Endodermal cell (in vitro differentiated cells): Measurements from ENCODE around the gene DHTKD1. TPM values are rescaled to one million over a fixed set of nuclear protein-coding genes. Genes with fewer than 3 reads are reported as not detected.

ENCODE experiments used
- DNase-seq: peaks from one replicate; pipeline ENCODE4 v3.0.0-alpha.2; 2017
- H3K27ac ChIP-seq: 2 replicates; pipeline ENCODE4 v1.5.1; 2013; ENCODE audit warnings: mild to moderate bottlenecking, low read depth, low read length, moderate library complexity
- H3K27me3 ChIP-seq: 2 replicates; pipeline ENCODE4 v1.6.1; 2013; ENCODE audit warnings: mild to moderate bottlenecking, low read length, moderate library complexity; ENCODE audit not compliant: insufficient read depth, control insufficient read depth, poor library complexity, severe bottlenecking
- H3K36me3 ChIP-seq: 2 replicates; pipeline ENCODE4 v1.7.0; 2013; ENCODE audit warnings: mild to moderate bottlenecking, low read length, moderate library complexity; ENCODE audit not compliant: control insufficient read depth, insufficient read depth
- H3K4me1 ChIP-seq: one replicate; pipeline ENCODE4 v1.7.0; 2013; ENCODE audit warnings: low read length; ENCODE audit not compliant: control insufficient read depth, insufficient read depth
- H3K4me3 ChIP-seq: 2 replicates; pipeline ENCODE4 v1.5.1; 2013; ENCODE audit warnings: mild to moderate bottlenecking, low read length, moderate library complexity
- H3K9ac ChIP-seq: 2 replicates; pipeline ENCODE4 v1.6.1; 2013; ENCODE audit warnings: mild to moderate bottlenecking, low read length, moderate library complexity; ENCODE audit not compliant: poor library complexity, severe bottlenecking; ENCODE audit errors: extremely low read depth
- H3K9me3 ChIP-seq: 2 replicates; pipeline ENCODE4 v1.6.1; 2013; ENCODE audit warnings: mild to moderate bottlenecking, low read length, moderate library complexity; ENCODE audit not compliant: control insufficient read depth
- H3K27ac Mint-ChIP-seq: 2 replicates; pipeline ENCODE4 v1.8.0; 2020; ENCODE audit warnings: mixed read lengths
- H3K27me3 Mint-ChIP-seq: 2 replicates; pipeline ENCODE4 v1.8.0; 2021; ENCODE audit warnings: mild to moderate bottlenecking, mixed read lengths; ENCODE audit not compliant: insufficient read depth
- H3K36me3 Mint-ChIP-seq: 2 replicates; pipeline ENCODE4 v1.8.0; 2020; ENCODE audit warnings: low read depth, mixed read lengths
- H3K4me1 Mint-ChIP-seq: 2 replicates; pipeline ENCODE4 v1.8.0; 2020; ENCODE audit warnings: mixed read lengths
- H3K4me3 Mint-ChIP-seq: 2 replicates; pipeline ENCODE4 v1.8.0; 2020; ENCODE audit warnings: mild to moderate bottlenecking, moderate library complexity, mixed read lengths
- H3K9me3 Mint-ChIP-seq: 2 replicates; pipeline ENCODE4 v1.8.0; 2020; ENCODE audit warnings: mild to moderate bottlenecking, mixed read lengths
- CTCF ChIP-seq: fragments of 200-600 bp; sonication (generic); conservative IDR thresholded peaks from 2 replicates; pipeline ENCODE4 v1.5.0; 2021; ENCODE audit warnings: antibody characterized with exemption, mild to moderate bottlenecking
- WGBS, 2 experiments: methylation state at CpG; one replicate each; pipeline versions ENCODE4 v1.1.5 to v1.1.7; 2013; ENCODE audit warnings: missing lambda C conversion rate in 2 of 2, mixed read lengths in 1 of 2; ENCODE audit not compliant: insufficient coverage in 1 of 2, insufficient read length in 1 of 2; 5-methylcytosine and 5-hydroxymethylcytosine counted together
- total RNA-seq, 2 donors: library from RNA; stranded (reverse); fragmentation: NEBNext Ultra II Directional in 1 of 2; extraction: Animal tissue kit (Norgen Biotek cat#: 25700) in 1 of 2; gene quantifications; 2 replicates in 1 of 2; 3 replicates in 1 of 2; pipeline ENCODE4 v1.2.1, GENCODE V29; 2021

The DHTKD1 gene
- total RNA-seq, 2 donors from 2014 or later, result 56.9 to 61.5 TPM

- Histone ChIP-seq H3K9ac (no peak overlapping the region), H3K4me3 (no peak overlapping the region), H3K4me1 (no peaks in the 10 kb centered on the region), H3K27me3 (no peaks in the 10 kb centered on the region), H3K9me3 (no peaks in the 10 kb centered on the region), H3K36me3 (no peaks in the 10 kb centered on the region), H3K27ac (no peak overlapping the region)
- Mint-ChIP-seq H3K4me3 (no peak overlapping the region), H3K36me3 (no peaks in the 10 kb centered on the region), H3K27ac (no peak overlapping the region), H3K4me1 (no peaks in the 10 kb centered on the region), H3K27me3 (no peaks in the 10 kb centered on the region), H3K9me3 (no peaks in the 10 kb centered on the region)
- no peak for TF ChIP-seq CTCF
- WGBS, 2 experiments, result 92 to 95% methylated on average over 6 to 8 of the region's 8 CpGs
- no peak for DNase-seq
These were observed 20.2 kb upstream of the DHTKD1 start for GRCh38 chr10:12048547-12048946.

GRCh38 chr10:12050528-12050927 is 18.2 kb upstream of the DHTKD1 start:
- no peaks in the 10 kb centered on the region for H3K36me3 ChIP-seq
- no peaks in the 10 kb centered on the region for H3K9me3 Mint-ChIP-seq
- H3K9ac ChIP-seq, result no peak overlapping the region
- H3K27ac ChIP-seq, result no peak overlapping the region
- H3K36me3 Mint-ChIP-seq, result no peaks in the 10 kb centered on the region
- H3K4me1 Mint-ChIP-seq, result no peaks in the 10 kb centered on the region
- TF ChIP-seq CTCF, result no peak
- H3K4me3 Mint-ChIP-seq, result no peak overlapping the region
- H3K27me3 Mint-ChIP-seq, result no peaks in the 10 kb centered on the region
- H3K27me3 ChIP-seq, result no peaks in the 10 kb centered on the region
- H3K4me1 ChIP-seq, result no peaks in the 10 kb centered on the region
- DNase-seq, result no peak
- H3K9me3 ChIP-seq, result no peaks in the 10 kb centered on the region
- no peak overlapping the region for H3K4me3 ChIP-seq
- H3K27ac Mint-ChIP-seq, result no peak overlapping the region

GRCh38 chr10:12051241-12051640 is 17.5 kb upstream of the DHTKD1 start:
- Mint-ChIP-seq H3K36me3 (no peaks in the 10 kb centered on the region), H3K4me3 (no peak overlapping the region), H3K27me3 (no peaks in the 10 kb centered on the region), H3K9me3 (no peaks in the 10 kb centered on the region), H3K4me1 (no peaks in the 10 kb centered on the region), H3K27ac (no peak overlapping the region)
- H3K4me1 ChIP-seq, result no peaks in the 10 kb centered on the region
- H3K27me3 ChIP-seq, result no peaks in the 10 kb centered on the region
- TF ChIP-seq CTCF, result no peak
- H3K9me3 ChIP-seq, result no peaks in the 10 kb centered on the region
- no peak for DNase-seq
- 86 to 87% methylated on average over 4 of the region's 4 CpGs for WGBS, 2 experiments
- no peak overlapping the region for H3K4me3 ChIP-seq
- H3K9ac ChIP-seq, result no peak overlapping the region
- H3K36me3 ChIP-seq, result no peaks in the 10 kb centered on the region
- H3K27ac ChIP-seq, result no peak overlapping the region
